Erythroblast (primary cell): ENCODE results near the gene MGAT5.

Experiments
- GATA1 ChIP-seq: IDR thresholded peaks from 2 replicates; pipeline ENCODE4 v1.6.1; 2011; ENCODE audit warnings: low read depth, mild to moderate bottlenecking, control low read depth, low read length, moderate library complexity
- POLR2A ChIP-seq: IDR thresholded peaks from 2 replicates; pipeline ENCODE4 v1.6.1; 2011; ENCODE audit warnings: mild to moderate bottlenecking, low read length

- TF ChIP-seq POLR2A: no peak
- no peak for TF ChIP-seq GATA1
Observed at GRCh38 chr2:134461511-134461910, 207.6 kb downstream of the MGAT5 start.
